Heart left ventricle (tissue), 16 donors: ENCODE data around the gene RALGPS1. TPM values are rescaled to one million over a fixed set of nuclear protein-coding genes. Genes with fewer than 3 reads are reported as not detected.

Experiments
- ATAC-seq, 4 donors: fragments of 200-7000 bp; cut with Tn5 transposase; one replicate each; pipeline ENCODE4 v1.9.1; 2020 to 2022; ENCODE audit warnings: moderate library complexity in 4 of 4, mild to moderate bottlenecking in 3 of 4, moderate number of reproducible peaks in 1 of 4
- DNase-seq, 5 donors: peaks; one replicate each; pipeline ENCODE4 v3.0.0-alpha.2; 2020
- H3K27ac ChIP-seq, 12 donors: fragments of 200-600 bp; sonication (generic) in 4 of 12; one replicate each; pipeline versions ENCODE4 v1.5.0 to v1.8.0; 2016 to 2022; ENCODE audit warnings: mild to moderate bottlenecking in 2 of 12
- H3K27me3 ChIP-seq, 9 donors: fragments of 200-600 bp; sonication (generic) in 2 of 9; one replicate each; pipeline versions ENCODE4 v1.5.1 to v1.8.0; 2016 to 2022; ENCODE audit warnings: mild to moderate bottlenecking in 3 of 9
- H3K36me3 ChIP-seq, 9 donors: fragments of 200-600 bp; sonication (generic) in 2 of 9; one replicate each; pipeline versions ENCODE4 v1.5.0 to v1.8.0; 2018 to 2022; ENCODE audit warnings: mild to moderate bottlenecking in 2 of 9
- H3K4me1 ChIP-seq, 12 donors: fragments of 200-600 bp; sonication (generic) in 4 of 12; one replicate each; pipeline versions ENCODE4 v1.5.0 to v1.8.0; 2016 to 2022; ENCODE audit warnings: mild to moderate bottlenecking in 3 of 12
- H3K4me3 ChIP-seq, 12 donors: fragments of 200-600 bp; sonication (generic) in 4 of 12; one replicate each; pipeline versions ENCODE4 v1.5.0 to v1.8.0; 2017 to 2022; ENCODE audit warnings: mild to moderate bottlenecking in 9 of 12, moderate library complexity in 4 of 12
- H3K9me3 ChIP-seq, 12 donors: fragments of 200-600 bp; sonication (generic) in 4 of 12; one replicate each; pipeline versions ENCODE4 v1.5.0 to v1.8.0; 2016 to 2022; ENCODE audit warnings: mild to moderate bottlenecking in 1 of 12
- CTCF ChIP-seq, 12 donors: fragments of 200-600 bp; sonication (generic) in 4 of 12; IDR thresholded peaks; one replicate each; pipeline versions ENCODE4 v1.5.0 to v1.8.0; 2018 to 2022; ENCODE audit warnings: antibody characterized with exemption in 12 of 12, mild to moderate bottlenecking in 5 of 12
- POLR2A ChIP-seq, 2 donors: fragments of 450-650 bp; IDR thresholded peaks; one replicate each; pipeline ENCODE4 v1.6.1; 2017; ENCODE audit warnings: antibody characterized with exemption in 2 of 2, mild to moderate bottlenecking in 2 of 2, moderate library complexity in 2 of 2
- WGBS, 4 donors: extraction: QIAGEN DNeasy Blood & Tissue Kit in 2 of 4; methylation state at CpG; one replicate each; pipeline versions ENCODE4 v1.1.5 to v1.1.7; 2013 to 2018; 5-methylcytosine and 5-hydroxymethylcytosine counted together
- intact Hi-C, 10 donors: fragments of 100-400 bp; cut with DNase I; formaldehyde crosslinking; loops; one replicate each; pipeline versions ENCODE4 v1.11.1 to v1.14.2; 2022
- polyA plus RNA-seq, 2 donors: library from polyadenylated mRNA; stranded (reverse); fragments of 200-250 nt; gene quantifications; one replicate each; pipeline ENCODE4 v1.2.3, GENCODE V29; 2013
- total RNA-seq, 9 donors: library from RNA; depleted of rRNA in 2 of 9; stranded (reverse); fragments of >200 nt in 2 of 9; fragmentation: NEBNext Ultra II Directional in 3 of 9; extraction: Animal tissue kit (Norgen Biotek cat#: 25700) in 3 of 9; gene quantifications; one replicate each; pipeline versions ENCODE4 v1.1.0 to v1.2.4, GENCODE V29; 2016 to 2023
- donor health status: ischemic (EF 13 %, LVEDD 7.1; RV severe dilation, severe dysfunction).
- donor health status: healthy with polysubstance abuse.
- donor health status: DM: no; HTN: yes; CAD: no.
- donor health status: DM: no; HTN: no; CAD: no.
- donor health status: ischemic (EF 25% LVEDD 6.9; RV normal size, moderate dysfunction).
- donor health status: ischemic (EF 25% LVEDD 5.7; RV mildly dilated, moderate dysfunction).
- donor health status: healthy.
- donor health status: DM: yes; HTN: yes; CAD: no.
- donor health status: ischemic (EF 35%, LVEDD 5.7; RV mildly dilated, moderate dysfunction).
- donor health status: nonischemic (EF 11% LVEDD 7.7; RV severe dilation, severe dysfunction).
- donor health status: DM: yes; HTN: yes; CAD: no.
- donor health status: PGD.
- donor health status: ischemic (EF 29% LVEDD 5.4; RV normal size, mild dysfunction).
- donor health status: nonischemic (EF 23%, LVEDD 6.1; RV moderate dilation, normal function).

The RALGPS1 gene
- total and polyA plus RNA-seq, 11 donors: 8.0 to 21.8 (median 14.4) TPM

GRCh38 chr9:127124792-127125191 is 210.2 kb downstream of the RALGPS1 start:
- Histone ChIP-seq H3K27ac (peak overlapping the region in 1 of 12 donors; percentile 95), H3K4me3 (no peak overlapping the region), H3K9me3 (no peaks in the 10 kb centered on the region), H3K36me3 (peaks cover 0 to 2% (median 0%) of the 10 kb centered on the region in 9 donors), H3K27me3 (peaks cover 0 to 12% (median 0%) of the 10 kb centered on the region in 9 donors), H3K4me1 (peaks cover 4 to 58% (median 42%) of the 10 kb centered on the region in 12 donors)
- intact Hi-C loops: loop anchor here in 6 of 10 donors (5.0 kb wide), 5 partner anchors 47 to 157 kb away; no protein-coding TSS in a partner anchor
- WGBS, 4 donors: 86 to 100% (median 97%) methylated on average over 2 of the region's 2 CpGs
- ATAC-seq (no peak), DNase-seq (no peak)
- TF ChIP-seq CTCF (IDR thresholded peaks at IDR 0.05): no peak
- no peak for TF ChIP-seq POLR2A (IDR thresholded peaks at IDR 0.05)

GRCh38 chr9:127126971-127127370 is 212.4 kb downstream of the RALGPS1 start:
- ATAC-seq: no peak
- Histone ChIP-seq H3K4me1 (peaks cover 4 to 56% (median 43%) of the 10 kb centered on the region in 12 donors), H3K27ac (peak overlapping the region in 3 of 12 donors; percentile 2 to 53 (median 28))

GRCh38 chr9:127128341-127129072 is 213.9 kb downstream of the RALGPS1 start:
- Histone ChIP-seq H3K27ac (peak overlapping the region in 11 of 12 donors; percentile 23 to 96 (median 66)), H3K27me3 (peaks cover 0 to 2% (median 0%) of the 10 kb centered on the region in 9 donors), H3K9me3 (no peaks in the 10 kb centered on the region), H3K36me3 (no peaks in the 10 kb centered on the region), H3K4me1 (peaks cover 0 to 55% (median 44%) of the 10 kb centered on the region in 12 donors), H3K4me3 (no peak overlapping the region)
- 38 to 49% (median 46%) methylated on average over 9 of the region's 9 CpGs for WGBS, 4 donors
- intact Hi-C loops: no loop called here
- no peak for TF ChIP-seq POLR2A (IDR thresholded peaks at IDR 0.05)
- no peak for TF ChIP-seq CTCF (IDR thresholded peaks at IDR 0.05)
- ATAC-seq (peak; percentile 52 to 79 (median 64)), DNase-seq (peak in 4 of 5 donors; percentile 66 to 87 (median 68))

More at GRCh38 chr9:127126971-127127370, 212.4 kb downstream of the RALGPS1 start:
- intact Hi-C loops: no loop called here
- Histone ChIP-seq H3K36me3 (no peaks in the 10 kb centered on the region), H3K27me3 (peaks cover 0 to 8% (median 0%) of the 10 kb centered on the region in 9 donors), H3K4me3 (no peak overlapping the region), H3K9me3 (no peaks in the 10 kb centered on the region)
- no peak for DNase-seq
- WGBS, 4 donors: 70 to 81% (median 77%) methylated on average over 1 of the region's 1 CpG
- no peak for TF ChIP-seq CTCF (IDR thresholded peaks at IDR 0.05)
- TF ChIP-seq POLR2A (IDR thresholded peaks at IDR 0.05): no peak

- 64 to 79% (median 72%) methylated on average over 4 to 5 of the region's 5 CpGs for WGBS, 4 donors
- Histone ChIP-seq H3K27me3 (no peaks in the 10 kb centered on the region), H3K4me1 (peaks cover 0 to 58% (median 48%) of the 10 kb centered on the region in 12 donors), H3K36me3 (no peaks in the 10 kb centered on the region), H3K27ac (peak overlapping the region in 11 of 12 donors; percentile 23 to 96 (median 66)), H3K9me3 (no peaks in the 10 kb centered on the region), H3K4me3 (no peak overlapping the region)
- intact Hi-C loops: no loop called here
- ATAC-seq (peak in 1 of 4 donors; percentile 1), DNase-seq (no peak)
- TF ChIP-seq CTCF (IDR thresholded peaks at IDR 0.05): no peak
- TF ChIP-seq POLR2A (IDR thresholded peaks at IDR 0.05): no peak
Observed at GRCh38 chr9:127129073-127129717, 214.6 kb downstream of the RALGPS1 start.
